Islet of Langerhans (tissue), 1 donor: ENCODE data around the gene TNNT3.

Experiments used
- FAIRE-seq: peaks from one replicate; lab custom pipeline; 2011; peaks lifted over from hg19 to GRCh38; lab: Jason Lieb, UNC

Gene TNNT3

DNA sequence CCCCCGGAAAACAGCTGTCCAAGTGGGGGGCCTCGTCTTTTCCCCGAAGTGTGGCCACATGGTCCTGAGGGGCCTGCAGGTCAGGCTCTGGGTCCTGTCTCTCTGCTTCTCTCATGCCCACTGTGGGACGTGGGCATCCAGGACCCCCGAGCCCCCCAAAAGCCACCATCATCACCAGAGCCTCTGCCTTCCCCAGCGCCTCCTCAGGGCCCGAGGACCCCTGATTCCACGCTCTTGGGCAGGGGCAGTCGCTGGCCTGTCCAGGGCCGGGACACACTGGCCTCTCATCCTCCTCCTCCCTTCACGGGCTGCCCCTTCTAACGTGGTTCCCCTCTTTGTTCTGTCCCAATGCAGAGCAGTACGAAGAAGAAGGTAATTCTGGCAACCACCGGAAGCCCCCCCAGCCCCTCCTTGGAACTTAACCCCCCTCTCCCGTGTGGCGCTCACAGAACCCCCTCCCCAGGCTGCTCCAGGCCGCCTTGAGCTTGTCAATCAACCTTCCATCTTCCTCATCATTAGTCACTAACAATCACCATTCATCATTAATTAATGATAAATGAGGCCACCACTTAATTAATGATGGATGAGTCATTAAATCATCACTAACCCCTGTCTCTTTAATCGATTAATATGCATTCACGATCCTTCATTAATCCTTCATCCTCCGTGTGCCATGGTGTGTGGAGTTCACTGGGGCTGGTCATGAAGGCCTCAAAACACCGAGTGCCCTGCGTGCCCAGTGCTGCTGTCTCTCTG is 3.9 kb downstream of the TNNT3 start:
- FAIRE-seq, result no peak

DNA sequence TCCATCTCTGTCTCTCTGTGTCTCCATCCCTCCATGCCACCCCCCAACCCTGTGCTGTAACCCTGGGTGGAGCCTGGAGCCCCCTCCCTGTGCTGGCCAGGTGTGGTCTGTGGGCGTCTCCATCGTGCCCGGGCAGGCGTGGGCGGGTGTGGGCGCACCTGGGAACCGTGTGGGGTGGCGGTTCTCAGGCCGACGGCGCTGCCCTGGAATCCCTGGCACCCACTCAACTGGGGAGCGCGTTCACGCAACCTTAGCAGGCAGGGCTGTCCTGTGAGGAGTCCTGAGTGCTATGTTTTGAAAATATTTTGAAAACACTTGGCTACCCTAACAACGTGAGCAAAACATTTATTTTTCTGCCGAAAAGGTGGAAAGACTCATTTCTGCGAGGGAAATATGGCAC is 4.7 kb downstream of the TNNT3 start:
- no peak for FAIRE-seq

DNA sequence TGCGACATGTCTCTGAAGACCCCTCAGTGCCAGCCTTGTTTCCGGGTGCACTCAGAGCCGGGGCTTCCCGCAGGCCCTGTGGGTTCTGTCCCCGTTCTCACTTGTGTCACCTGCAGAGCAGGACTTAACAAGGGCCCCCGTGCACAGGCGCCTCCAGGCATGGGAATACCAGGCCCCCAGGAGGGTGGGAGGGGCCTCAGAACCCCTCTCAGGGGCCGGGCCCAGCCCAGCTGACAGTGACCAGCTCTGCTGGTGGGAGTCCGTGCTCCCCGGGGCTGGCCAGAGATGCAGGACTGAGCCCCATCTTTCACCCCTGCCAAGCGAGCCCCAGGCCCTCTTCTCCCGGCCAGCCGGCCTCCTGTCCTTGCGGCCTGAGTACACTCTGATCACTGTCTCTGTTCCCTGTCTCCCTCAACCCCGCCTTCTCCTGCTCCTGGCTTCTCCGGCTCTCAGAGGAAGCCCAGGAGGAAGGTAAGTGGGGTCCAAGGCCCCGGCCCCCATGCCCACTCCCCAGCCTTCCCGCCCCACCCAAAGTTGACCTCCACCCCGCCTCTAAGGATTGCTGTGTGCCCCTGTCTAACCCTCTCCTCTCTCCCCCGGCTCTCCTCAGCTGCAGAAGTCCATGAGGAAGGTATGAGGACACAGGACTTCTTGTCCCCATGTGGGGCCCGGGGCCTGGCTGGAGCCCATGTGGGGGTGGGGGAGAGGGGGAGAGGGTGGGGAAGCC is 5.3 kb downstream of the TNNT3 start:
- FAIRE-seq, result no peak

DNA sequence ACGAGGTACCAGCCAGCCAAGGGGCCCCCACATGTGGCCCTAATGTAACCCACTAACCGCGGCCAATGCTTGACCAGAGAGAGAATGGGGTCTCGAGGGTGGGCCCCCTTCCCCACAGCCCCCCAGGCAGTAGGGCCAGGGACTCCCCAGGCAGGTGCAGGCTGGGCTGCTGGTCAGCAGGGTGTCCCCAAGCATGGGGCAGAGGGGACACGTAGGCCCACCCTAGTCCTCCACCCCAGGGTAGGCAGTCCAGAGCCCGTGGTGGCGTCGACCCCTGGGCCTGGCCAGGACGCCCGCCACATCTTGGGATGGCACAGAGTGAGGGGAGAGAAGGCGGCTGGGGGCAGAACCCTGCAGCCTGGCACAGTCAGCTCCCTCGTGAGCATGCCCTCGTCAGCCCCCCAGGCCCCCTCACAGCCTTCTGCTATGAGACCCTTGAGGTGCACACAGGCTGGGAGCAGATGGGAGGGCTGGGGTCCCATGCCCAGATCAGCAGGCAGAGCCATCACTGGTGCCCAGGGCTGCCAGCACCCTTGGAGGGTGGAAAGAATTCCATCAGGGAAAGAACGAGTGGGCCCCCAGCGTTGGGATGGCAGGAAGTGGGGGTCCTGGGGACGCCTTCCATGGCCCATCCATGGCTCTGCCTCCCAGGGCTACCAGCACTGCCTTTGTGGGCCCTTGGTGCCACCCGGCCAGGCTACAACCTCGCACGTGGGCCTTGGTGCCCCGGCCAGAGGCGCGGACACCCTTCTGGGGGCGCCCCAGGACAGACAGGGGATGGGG is 6.1 kb downstream of the TNNT3 start:
- no peak for FAIRE-seq

DNA sequence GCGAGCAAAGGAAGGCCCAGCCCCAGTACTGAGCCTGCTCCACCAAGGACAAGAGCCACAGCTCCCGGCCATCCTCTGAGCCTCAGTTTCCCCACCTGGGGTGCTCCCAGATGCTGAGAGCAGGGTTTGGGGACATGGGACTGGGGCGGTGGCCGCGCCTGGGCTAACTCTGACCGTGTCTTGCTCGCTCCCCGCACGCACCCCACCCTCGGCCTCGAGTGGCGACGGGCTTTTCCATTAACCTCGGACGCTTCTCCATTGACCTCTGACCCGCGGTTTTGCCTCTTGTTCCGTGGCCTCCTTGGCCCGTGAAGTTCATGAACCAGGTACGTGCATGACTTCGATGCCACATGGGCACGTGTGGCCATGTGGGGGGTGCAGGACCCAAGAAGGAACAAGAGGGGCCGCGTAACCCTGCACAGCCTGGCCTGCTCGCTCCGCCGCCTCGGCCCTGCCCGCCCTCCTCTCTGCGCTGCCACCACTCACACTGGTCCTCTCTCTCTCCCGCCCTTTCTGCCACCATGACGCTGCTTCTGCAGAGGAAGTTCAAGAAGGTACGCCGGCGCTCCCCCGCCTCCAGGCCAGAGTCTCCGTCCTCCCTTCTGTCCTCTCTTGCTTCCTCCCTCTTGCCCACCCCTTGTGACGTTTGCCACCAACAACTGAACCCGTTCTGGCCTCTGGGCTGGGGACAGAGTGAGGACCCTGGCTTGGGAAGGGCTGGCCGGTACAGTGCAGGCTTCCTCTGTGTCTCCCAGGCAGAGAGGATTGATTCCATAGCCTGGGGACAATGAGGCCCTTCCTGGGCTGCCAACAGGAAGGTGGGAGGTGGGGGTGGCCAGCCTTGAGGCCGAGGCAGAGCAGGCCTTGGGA is 6.9 kb downstream of the TNNT3 start:
- FAIRE-seq, result no peak

DNA sequence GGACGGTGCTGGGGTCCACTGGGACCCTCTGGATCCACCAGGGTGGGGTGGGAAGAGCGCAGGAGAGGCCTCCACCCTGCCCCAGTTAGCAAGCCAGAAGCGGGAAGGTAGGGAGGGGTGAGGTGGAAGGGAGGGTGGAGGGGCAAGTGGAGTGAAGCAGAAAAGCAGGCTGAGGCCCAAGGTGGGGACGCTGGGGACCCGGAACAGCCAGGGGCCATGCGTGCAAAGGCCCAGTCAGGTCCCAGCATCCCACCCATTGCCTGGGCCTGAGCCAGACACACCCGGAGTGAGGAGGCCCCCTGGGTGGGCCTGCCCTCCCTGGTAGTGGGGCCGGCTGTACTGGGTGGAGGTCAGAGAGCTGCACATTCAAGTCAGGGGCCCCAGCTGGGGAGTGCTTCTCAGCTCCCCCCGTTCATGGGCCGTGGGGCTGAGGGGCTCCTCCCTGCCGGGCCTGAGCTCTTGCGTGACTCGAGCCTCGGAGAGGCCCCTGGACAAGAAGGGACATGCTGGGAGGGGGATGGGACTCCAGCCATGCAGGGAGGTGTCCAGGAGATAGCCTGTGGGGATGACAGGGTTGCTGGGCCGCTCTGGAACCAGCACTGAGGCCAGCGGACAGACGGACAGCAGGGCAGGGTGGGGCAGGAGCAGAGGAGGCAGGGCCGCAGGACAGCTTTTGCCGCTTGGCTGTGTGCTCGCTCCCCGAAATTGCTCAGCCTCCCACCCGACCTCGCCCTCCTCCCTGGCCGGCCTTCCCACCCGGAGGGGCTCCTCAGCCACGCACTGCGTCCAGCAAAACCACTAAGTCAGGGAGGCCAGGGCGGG is 7.7 kb downstream of the TNNT3 start:
- no peak for FAIRE-seq

DNA sequence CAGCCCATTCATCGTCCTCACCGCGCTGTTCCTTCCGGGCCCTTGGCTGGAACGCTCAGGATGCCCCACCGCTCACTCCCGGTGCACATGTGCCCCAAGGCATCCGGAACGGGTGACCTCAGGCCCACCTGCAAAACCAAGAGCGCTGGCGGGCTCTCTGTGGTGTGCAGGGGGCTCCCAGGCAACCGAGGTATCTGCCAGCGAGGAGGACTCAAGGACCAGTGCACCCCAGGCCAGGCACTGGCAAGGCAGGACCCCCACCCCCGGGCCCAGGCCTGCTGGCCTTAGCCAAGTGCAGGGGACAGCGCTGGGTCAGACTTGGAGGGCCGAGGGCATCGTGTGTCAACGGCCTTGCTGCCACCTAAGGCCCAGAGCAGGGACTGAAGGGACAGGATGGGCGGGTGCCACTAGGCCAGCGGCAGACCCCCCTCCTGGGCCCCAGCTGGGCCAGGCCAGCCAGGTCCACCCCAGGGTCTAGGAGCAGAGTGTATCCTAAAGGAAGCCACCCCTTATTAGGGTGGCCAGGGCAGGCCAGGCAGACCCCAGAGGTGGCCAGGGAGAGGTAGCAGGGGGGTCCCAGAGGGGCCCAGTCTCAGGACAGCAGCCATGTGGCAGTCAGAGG is 8.5 kb downstream of the TNNT3 start:
- no peak for FAIRE-seq

DNA sequence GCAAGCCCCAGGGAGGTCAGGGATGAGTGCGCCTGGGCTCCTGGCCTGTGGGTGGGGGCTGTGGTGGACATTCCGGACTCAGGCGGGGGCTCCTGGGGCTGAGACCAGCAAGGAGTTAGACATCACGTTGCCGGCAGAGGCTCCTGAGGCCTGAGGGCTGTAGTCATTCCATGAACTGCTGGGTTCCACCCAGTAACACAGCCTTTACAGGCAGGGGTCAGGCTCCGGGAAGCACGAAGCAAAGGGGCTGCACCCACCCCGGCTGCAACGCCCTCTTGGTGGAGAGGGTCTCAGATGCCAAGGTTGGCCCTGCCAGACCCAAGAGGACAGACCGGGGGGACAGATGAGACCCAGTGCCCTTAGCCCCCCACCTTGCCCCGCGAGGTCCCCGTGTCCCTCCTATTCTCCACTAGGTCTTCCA is 9.0 kb downstream of the TNNT3 start:
- no peak for FAIRE-seq

DNA sequence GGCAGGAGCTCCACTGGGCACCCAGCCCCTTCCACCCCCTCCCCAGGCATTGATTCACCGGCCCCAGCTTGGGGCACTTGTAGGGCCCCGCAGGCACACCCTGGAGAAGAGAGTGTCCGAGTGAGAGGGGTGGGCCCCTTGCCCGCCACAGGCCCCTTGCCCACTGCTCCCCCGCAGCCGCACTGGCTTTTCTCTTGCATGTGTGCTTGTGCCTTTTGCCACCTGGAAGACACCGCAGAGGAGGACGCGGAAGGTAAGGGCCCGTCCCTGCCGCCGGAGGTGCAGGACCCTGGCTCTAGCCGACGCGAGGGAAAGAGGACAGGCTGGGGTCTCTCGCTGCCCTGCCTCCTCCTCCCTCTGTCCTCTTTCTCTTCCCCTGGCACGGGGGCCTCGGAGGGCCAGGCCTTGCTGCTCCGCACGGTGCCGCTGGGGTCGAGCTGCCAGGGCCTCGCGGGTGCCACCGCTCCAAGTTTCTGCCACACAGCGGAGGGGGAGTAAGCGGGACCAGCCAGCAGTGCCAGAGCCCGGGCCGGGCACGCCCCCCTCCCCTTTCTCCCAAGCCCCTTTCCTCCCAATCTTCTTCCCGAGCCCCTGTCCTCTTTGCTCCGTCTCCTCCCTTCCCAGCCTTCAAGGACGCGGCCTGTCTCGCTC is 9.5 kb downstream of the TNNT3 start:
- no peak for FAIRE-seq

DNA sequence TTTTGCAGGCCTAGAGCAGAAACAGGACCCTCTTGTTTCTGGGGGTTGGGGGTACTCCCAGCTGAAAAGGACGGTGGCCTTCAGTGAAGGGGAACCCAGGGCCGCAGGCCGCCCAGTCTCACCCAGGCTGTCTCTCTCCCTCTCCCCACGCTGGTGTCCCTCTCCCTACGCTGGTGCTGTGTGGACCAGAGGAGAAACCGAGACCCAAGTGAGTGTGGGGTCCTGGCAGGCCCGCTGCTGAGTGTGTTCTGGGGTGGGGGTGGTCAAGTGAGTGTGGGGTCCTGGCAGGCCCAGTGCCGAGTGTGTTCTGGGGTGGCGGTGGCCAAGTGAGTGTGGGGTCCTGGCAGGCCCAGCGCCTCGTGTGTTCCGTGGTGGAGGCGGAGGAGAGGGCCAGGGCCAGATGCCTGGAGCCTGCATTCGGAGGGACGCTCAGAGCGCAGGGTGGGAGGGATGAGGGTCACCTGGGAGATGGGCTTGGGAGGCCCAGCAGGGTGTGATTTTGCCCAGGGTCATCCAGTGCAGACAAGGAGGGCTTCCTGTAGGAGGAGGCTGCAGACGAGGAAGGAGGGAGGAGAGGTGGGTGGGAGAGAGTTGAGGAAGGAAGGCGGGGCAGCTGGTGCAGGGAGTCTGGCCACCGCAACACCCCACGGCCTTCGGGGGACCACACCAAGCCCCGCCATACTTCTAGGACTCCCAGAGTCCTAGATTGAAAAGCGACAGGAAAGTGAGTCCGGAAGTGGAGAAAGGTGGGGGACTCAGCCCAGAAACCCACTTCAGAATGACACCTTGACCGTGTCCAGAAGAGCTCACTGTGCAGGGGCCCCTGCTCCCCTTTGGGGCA is 10.3 kb downstream of the TNNT3 start:
- no peak for FAIRE-seq

DNA sequence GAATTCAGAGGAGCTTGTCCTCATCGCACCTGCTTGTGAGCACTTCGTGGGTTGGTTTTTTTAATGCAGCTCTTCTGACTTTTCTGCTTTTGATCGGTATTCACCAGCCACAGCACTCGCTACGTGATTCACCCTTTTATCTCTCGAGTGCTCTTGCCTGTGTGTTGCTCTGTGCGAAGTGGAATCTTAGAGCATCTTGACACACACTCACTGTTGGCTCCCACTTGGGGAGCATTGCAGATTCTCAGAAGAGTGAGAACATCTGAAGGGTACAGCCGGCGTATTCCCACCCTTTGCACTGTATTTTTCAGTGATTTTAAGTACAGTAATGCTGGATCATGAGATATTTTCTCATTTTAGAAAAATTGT is 10.9 kb downstream of the TNNT3 start:
- no peak for FAIRE-seq

DNA sequence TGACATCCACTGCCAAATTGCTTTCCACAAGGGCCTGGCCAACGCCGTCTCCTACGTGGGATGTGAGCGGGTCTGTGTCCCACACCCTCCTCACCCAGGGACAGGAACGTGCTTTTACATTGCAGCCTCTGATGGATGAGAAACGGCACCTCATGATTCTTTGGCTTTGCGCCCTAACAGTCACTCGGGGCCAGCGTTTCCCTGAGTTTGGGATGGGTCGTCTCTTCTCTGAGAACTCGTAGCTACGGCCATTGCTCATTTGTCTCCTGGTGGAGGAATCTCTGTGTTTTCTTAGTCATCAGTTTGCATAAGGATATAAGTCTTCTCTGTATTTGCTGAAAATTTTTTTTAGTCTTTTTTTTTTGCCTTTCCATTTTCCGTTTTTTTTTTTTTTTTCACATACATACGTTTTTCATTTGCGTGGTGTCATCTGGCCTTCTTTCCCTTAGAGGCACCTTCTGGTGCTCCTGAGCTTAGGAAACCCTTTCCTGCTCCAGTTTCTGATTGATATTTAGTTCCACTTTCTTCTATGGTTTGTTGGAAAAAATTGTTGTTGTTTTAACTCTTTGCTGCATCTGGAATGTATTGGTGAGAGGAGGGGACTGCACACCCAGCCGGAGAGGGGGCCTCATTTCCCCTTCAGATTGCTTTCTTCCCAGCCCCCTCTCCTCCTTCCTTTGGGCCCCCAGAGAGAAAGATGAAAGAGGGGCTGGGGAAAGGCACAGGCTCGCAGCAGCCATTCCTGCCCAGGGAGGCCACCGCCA is 12.0 kb downstream of the TNNT3 start:
- FAIRE-seq, result no peak

DNA sequence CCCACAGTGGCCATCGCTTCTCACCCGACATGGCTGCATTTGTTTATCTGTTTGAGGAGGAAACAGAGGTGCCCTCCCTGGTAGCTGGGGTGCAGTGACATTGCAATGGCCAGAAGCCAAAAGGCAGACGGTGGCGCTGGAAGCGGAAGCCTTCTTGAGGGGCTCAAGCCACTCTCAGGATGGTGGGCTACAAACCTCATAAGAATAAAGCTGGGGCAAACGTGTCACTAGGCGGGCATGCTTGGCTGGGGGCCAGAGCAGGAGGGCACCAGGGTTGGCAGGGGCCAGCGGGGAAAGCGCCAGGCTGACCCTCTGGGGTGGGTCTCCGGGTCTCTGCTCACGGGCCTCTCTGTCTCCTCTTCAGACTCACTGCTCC is 12.6 kb downstream of the TNNT3 start:
- FAIRE-seq, result no peak

DNA sequence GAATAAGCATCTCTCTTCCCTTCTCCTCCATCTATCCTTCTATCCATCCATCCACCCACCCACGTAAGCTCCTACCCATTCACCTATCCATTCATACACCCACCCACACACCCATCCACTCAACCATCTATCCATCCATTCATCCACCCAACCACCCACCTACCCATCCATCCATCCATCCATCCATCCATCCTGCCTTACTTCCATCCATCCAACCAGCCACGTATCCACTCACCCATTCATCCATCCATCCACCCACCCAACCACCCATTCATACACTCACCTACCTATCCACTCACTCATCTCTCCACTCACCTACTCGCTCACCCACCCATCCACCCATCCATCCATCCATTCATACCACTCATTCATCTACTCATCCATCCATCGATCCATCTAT is 13.2 kb downstream of the TNNT3 start:
- FAIRE-seq, result no peak

DNA sequence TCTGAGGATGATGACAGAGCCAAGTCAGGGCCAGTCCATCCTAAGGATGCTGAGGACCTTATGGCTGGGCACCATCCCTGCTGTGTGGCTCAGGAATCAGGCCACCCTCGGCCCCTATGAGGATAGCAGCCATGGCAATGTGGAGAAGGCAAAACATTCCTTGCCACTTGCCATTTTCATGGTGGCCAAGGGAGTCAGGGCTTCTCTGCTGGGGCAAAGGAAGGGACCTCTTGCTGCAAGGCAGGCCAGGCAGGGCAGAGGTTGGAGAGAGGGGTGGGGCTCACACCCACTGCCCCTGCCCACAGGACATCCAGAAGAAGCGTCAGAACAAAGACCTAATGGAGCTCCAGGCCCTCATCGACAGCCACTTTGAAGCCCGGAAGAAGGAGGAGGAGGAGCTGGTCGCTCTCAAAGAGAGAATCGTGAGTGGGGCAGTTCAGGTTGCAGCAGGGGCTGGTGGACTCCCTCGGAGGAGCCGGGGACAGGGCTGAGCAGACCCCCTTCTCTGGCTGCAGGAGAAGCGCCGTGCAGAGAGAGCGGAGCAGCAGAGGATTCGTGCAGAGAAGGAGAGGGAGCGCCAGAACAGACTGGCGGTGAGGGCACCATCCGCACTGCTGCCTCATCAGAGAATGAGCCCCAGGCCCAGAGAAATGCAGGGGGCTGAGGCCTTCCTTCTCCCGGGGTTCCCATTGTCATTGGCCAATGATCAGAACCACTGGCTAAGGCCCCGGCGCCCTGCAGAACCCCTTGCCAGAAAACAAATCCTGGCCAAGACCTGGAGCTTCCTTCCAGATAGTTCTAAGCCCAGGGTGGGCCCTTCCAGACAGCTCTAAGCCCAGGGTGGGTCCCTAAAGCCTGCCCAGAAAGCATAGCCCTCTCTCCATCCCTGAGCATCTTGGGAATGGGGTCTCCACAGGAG is 14.2 kb downstream of the TNNT3 start:
- FAIRE-seq, result no peak

DNA sequence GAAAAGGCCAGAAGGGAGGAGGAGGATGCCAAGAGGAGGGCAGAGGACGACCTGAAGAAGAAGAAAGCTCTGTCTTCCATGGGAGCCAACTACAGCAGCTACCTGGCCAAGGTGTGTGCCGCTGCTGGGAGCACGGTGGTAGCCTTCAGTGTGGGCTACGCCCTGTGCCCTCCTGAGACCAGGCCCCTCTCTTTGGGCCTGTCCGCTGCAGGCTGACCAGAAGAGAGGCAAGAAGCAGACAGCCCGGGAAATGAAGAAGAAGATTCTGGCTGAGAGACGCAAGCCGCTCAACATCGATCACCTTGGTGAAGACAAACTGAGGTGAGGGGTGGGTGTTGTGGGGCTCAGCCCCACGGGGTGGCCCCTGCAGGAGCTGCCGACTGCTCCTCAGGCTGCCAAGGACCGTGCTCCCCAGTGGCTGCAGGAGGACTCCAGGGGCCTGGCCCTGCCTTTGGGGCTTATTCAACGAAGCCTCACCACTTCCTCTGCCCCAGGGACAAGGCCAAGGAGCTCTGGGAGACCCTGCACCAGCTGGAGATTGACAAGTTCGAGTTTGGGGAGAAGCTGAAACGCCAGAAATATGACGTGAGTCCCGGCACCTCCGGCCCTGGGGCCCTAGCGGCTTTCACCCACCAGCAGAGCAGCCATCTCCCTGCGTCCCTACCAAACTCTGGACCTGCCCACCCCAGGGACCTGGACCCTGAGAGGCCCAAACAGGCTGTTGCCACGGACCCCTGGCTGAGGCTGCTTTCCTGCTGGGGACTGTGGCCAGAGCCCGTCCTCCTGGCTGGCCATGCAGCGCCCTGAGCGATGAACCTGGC is 15.0 kb downstream of the TNNT3 start:
- FAIRE-seq, result no peak
